Uterus (tissue), 2 donors: ENCODE measurements around the gene RFK.

Experiments used
- POLR2A ChIP-seq, 2 donors: fragments of 450-650 bp; IDR thresholded peaks; one replicate each; pipeline ENCODE4 v1.6.1; 2016; ENCODE audit warnings: antibody characterized with exemption in 2 of 2, mild to moderate bottlenecking in 1 of 2, moderate library complexity in 1 of 2
- TF ChIP-seq, protein P1 (sequence below), 4 experiments: fragments of 200-600 bp in 2 of 4; fragments of 450-650 bp in 2 of 4; sonication (generic) in 2 of 4; IDR thresholded peaks; one replicate each; pipeline ENCODE4 v1.5.1; 2016 to 2019; ENCODE audit warnings: antibody characterized with exemption in 4 of 4, mild to moderate bottlenecking in 2 of 4, moderate library complexity in 1 of 4

DNA sequence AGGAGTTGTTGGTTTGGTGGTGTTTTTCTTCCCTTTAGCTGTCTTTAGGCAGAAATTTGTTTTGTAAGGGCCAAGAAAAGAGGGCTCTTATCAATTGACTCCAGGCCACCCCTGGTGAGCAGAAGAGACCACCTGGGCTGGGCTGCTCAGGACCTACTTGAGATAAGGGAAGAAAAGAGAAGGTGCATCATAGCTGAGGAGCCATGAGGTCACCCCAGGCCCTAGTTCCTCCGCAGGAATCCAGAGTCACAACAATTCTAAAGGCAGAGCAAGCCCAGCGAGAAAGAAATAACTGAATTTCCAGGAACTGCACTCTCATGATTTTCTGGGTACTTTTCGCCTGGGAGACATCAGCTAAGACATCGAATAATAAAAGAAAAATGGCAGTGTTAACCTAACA lies 34.9 kb downstream of the RFK start:
- TF ChIP-seq, protein P1, sequence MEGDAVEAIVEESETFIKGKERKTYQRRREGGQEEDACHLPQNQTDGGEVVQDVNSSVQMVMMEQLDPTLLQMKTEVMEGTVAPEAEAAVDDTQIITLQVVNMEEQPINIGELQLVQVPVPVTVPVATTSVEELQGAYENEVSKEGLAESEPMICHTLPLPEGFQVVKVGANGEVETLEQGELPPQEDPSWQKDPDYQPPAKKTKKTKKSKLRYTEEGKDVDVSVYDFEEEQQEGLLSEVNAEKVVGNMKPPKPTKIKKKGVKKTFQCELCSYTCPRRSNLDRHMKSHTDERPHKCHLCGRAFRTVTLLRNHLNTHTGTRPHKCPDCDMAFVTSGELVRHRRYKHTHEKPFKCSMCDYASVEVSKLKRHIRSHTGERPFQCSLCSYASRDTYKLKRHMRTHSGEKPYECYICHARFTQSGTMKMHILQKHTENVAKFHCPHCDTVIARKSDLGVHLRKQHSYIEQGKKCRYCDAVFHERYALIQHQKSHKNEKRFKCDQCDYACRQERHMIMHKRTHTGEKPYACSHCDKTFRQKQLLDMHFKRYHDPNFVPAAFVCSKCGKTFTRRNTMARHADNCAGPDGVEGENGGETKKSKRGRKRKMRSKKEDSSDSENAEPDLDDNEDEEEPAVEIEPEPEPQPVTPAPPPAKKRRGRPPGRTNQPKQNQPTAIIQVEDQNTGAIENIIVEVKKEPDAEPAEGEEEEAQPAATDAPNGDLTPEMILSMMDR (IDR thresholded peaks at IDR 0.05) = no peak
- no peak for TF ChIP-seq POLR2A (IDR thresholded peaks at IDR 0.05)
